Left lung (tissue), 10 donors: ENCODE data around the gene DHX40. TPM values are rescaled to one million over a fixed set of nuclear protein-coding genes. Genes with fewer than 3 reads are reported as not detected.

ENCODE experiments used
- ATAC-seq: fragments of 200-7000 bp; cut with Tn5 transposase; one replicate; pipeline ENCODE4 v1.9.1; 2020; ENCODE audit warnings: moderate library complexity
- DNase-seq, 4 donors: peaks; one replicate each; pipeline ENCODE4 v3.0.0-alpha.2; 2013 to 2020
- H3K27ac ChIP-seq, 2 donors: fragments of 200-600 bp; sonication (generic) in 1 of 2; one replicate each; pipeline versions ENCODE4 v1.5.0 to v1.8.0; 2020 to 2021
- H3K27me3 ChIP-seq, 2 donors: fragments of 200-600 bp; sonication (generic) in 1 of 2; one replicate each; pipeline versions ENCODE4 v1.5.0 to v1.8.0; 2020 to 2021
- H3K36me3 ChIP-seq, 2 donors: fragments of 200-600 bp; sonication (generic) in 1 of 2; one replicate each; pipeline versions ENCODE4 v1.5.0 to v1.8.0; 2020 to 2021
- H3K4me1 ChIP-seq, 2 donors: fragments of 200-600 bp; one replicate each; pipeline ENCODE4 v1.8.0; 2021
- H3K4me3 ChIP-seq, 2 donors: fragments of 200-600 bp; sonication (generic) in 1 of 2; one replicate each; pipeline versions ENCODE4 v1.5.0 to v1.8.0; 2020 to 2021; ENCODE audit warnings: mild to moderate bottlenecking in 1 of 2
- H3K9me3 ChIP-seq, 2 donors: fragments of 200-600 bp; sonication (generic) in 1 of 2; one replicate each; pipeline versions ENCODE4 v1.5.0 to v1.8.0; 2020 to 2021
- intact Hi-C, 2 donors: fragments of 100-400 bp; cut with DNase I; formaldehyde crosslinking; loops; one replicate each; pipeline versions ENCODE4 v1.11.2 to v1.14.2; 2022
- polyA plus RNA-seq, 6 donors: library from polyadenylated mRNA; unstranded; fragments of 120-200 nt; gene quantifications; one replicate each; pipeline ENCODE4 v1.2.1, GENCODE V29; 2013; ENCODE audit not compliant: insufficient read length in 6 of 6
- total RNA-seq, 2 donors: library from RNA; stranded (reverse); fragmentation: NEBNext Ultra II Directional; extraction: Animal tissue kit (Norgen Biotek cat#: 25700); gene quantifications; one replicate each; pipeline ENCODE4 v1.2.1, GENCODE V29; 2021
- TF ChIP-seq, protein P1 (sequence below), 2 donors: fragments of 200-600 bp; sonication (generic) in 1 of 2; IDR thresholded peaks; one replicate each; pipeline versions ENCODE4 v1.5.0 to v1.8.0; 2021; ENCODE audit warnings: antibody characterized with exemption in 2 of 2
- donor health status: DM: no; HTN: yes; CAD: no.
- donor health status: DM: no; HTN: no; CAD: no.

DHX40 gene
- total and polyA plus RNA-seq, 8 donors: 23.9 to 96.7 (median 74.8) TPM

DNA sequence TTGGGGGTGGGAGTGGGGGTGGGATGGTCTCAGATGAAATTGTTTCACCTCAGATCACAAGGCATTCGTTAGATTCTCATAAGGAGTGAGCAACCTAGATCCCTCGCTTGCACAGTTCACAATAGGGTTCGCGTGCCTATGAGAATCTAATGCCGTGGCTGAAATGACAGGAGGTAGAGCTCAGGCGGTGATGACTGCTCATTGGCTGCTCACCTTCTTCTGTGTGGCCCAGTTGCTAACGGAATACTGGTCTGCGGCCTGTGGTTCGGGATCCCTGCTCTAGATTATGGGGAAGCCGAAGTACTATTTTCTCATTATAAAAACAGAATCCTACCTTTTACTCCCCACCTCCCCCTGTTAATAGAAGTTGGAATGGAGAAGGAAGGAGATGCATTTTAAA is 73.1 kb downstream of the DHX40 start:
- Histone ChIP-seq H3K27ac (no peak overlapping the region), H3K36me3 (peaks cover 0 to 7% of the 10 kb centered on the region in 2 donors), H3K4me1 (peaks cover 46 to 93% of the 10 kb centered on the region in 2 donors), H3K27me3 (no peaks in the 10 kb centered on the region), H3K9me3 (no peaks in the 10 kb centered on the region), H3K4me3 (no peak overlapping the region)
- ATAC-seq: no peak
- no peak for DNase-seq
- TF ChIP-seq, protein P1, sequence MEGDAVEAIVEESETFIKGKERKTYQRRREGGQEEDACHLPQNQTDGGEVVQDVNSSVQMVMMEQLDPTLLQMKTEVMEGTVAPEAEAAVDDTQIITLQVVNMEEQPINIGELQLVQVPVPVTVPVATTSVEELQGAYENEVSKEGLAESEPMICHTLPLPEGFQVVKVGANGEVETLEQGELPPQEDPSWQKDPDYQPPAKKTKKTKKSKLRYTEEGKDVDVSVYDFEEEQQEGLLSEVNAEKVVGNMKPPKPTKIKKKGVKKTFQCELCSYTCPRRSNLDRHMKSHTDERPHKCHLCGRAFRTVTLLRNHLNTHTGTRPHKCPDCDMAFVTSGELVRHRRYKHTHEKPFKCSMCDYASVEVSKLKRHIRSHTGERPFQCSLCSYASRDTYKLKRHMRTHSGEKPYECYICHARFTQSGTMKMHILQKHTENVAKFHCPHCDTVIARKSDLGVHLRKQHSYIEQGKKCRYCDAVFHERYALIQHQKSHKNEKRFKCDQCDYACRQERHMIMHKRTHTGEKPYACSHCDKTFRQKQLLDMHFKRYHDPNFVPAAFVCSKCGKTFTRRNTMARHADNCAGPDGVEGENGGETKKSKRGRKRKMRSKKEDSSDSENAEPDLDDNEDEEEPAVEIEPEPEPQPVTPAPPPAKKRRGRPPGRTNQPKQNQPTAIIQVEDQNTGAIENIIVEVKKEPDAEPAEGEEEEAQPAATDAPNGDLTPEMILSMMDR (IDR thresholded peaks at IDR 0.05): no peak
- intact Hi-C loops: no loop called here

DNA sequence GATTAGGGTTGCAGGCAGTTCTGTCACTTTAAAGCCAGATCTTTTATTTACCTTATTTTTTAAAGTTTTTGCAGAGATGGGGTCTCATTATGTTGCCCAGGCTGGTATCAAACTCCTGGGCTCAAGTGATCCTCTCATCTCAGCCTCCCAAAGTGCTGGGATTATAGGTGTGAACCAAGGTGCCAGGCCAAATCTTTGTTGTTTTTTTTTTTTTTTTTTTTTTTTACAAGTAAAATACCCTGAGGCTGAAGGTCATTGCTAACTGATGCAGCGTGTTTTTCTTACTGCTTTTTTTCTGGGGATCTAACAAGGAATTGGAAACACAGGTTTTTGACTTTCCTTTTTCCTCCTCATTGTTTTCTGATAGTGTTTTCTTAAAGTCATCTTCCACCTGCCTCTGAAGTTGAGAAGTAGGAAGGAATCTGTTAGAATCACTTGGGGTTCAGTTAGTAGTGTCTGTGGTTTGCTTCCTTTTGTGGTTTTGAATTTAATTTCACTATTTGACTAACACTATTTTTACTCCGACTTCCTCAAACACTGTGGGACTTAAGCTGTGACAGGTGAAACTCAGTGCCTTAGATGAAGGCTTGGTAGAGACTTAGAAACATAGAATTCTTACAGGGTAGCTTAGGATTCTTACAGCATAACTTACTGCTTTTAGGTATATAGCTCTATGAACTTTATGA is 76.5 kb downstream of the DHX40 start:
- H3K4me3 ChIP-seq: no peak overlapping the region
- H3K4me1 ChIP-seq: peaks cover 33 to 59% of the 10 kb centered on the region in 2 donors
- DNase-seq (no peak), ATAC-seq (peak; percentile 48)
- H3K9me3 ChIP-seq: no peaks in the 10 kb centered on the region
- TF ChIP-seq, protein P1 (IDR thresholded peaks at IDR 0.05): no peak
- intact Hi-C loops: no loop called here
- H3K36me3 ChIP-seq: peaks cover 0 to 31% of the 10 kb centered on the region in 2 donors
- peak overlapping the region in 1 of 2 donors; percentile 38 for H3K27ac ChIP-seq
- H3K27me3 ChIP-seq: no peaks in the 10 kb centered on the region

DNA sequence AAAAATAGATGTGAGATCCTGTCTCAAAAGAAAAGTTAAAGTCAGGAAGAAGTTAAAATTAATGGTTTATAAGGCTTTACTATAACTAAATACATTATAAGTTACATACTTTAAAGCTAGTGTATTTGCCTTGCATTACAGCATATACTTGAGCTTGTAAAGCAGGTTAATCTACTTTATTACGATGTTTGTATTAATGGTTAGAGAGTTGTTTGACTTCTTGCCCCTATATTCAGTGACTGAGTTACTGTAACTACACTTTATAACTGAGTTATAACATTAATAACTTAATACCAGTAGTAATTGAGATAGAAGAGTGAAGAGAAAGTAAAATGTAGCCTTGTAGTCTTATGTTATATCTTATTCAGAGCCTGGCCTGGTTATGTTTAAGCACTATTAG is 77.2 kb downstream of the DHX40 start:
- Histone ChIP-seq H3K4me3 (no peak overlapping the region), H3K4me1 (peaks cover 32 to 57% of the 10 kb centered on the region in 2 donors), H3K27ac (peak overlapping the region in 1 of 2 donors; percentile 38), H3K9me3 (no peaks in the 10 kb centered on the region), H3K27me3 (no peaks in the 10 kb centered on the region), H3K36me3 (peaks cover 0 to 37% of the 10 kb centered on the region in 2 donors)
- DNase-seq (no peak), ATAC-seq (peak; percentile 44)
- TF ChIP-seq, protein P1 (IDR thresholded peaks at IDR 0.05): no peak
- intact Hi-C loops: no loop called here

DNA sequence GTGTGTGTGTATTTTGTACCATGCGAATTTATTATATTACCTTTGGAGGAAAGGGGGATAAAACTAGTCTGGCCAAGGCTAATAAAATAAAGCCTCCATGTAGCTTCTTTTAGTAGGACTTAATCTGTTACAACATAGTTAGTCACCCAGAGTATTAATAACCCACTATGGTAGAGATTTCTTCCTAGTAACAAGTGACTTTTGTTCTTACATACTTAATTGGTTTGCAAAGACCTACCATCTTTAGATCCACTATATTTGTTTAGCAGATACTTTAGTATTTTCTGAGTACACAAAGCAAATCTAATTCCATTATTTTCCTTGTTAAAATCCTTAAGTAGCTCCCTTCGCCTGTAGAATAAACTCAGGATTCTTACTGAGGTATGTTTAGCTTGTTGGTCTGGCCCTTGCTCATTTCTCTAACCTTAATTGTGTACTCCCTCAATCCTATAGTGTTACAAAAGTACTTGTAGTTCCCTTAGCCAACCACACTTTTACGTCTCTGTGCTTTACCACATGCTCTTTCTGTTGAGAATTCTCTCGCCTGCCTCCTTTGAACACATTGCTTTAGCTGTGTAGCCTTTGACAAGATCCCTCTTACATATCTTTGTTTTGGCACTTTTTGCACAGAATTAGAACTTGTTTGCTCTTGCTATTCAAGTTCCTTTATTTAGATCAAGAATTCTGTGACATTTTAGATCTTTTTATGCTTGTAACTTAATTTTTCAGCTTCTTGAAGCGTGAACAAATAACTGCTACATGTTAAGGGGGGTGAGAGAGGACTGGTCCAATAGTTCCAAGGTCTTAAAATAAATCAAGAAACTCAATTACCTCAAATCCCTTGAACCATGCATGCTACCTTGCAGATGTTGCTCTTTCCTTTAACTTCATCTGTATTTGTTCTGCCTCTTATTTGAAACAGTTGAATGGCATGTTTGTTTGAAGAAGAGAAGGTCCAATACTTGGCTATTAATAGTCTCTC is 78.0 kb downstream of the DHX40 start:
- Histone ChIP-seq H3K4me1 (peaks cover 26 to 51% of the 10 kb centered on the region in 2 donors), H3K27me3 (no peaks in the 10 kb centered on the region), H3K36me3 (peaks cover 0 to 46% of the 10 kb centered on the region in 2 donors), H3K4me3 (no peak overlapping the region), H3K9me3 (no peaks in the 10 kb centered on the region), H3K27ac (no peak overlapping the region)
- ATAC-seq (peak; percentile 74), DNase-seq (peak in 1 of 4 donors; percentile 42)
- TF ChIP-seq, protein P1 (IDR thresholded peaks at IDR 0.05): no peak
- intact Hi-C loops: no loop called here

DNA sequence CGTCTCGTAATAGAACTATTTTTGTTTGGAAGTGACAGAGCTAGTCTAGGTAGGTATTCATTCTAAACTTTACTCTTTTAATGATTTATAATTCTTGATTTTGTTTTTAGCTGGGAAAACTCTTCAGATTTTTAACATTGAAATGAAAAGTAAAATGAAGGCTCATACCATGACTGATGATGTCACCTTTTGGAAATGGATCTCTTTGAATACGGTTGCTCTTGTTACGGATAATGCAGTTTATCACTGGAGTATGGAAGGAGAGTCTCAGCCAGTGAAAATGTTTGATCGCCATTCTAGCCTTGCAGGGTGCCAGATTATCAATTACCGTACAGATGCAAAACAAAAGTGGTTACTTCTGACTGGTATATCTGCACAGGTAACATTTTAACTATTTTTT is 81.9 kb downstream of the DHX40 start:
- TF ChIP-seq, protein P1 (IDR thresholded peaks at IDR 0.05): no peak
- peaks cover 0 to 84% of the 10 kb centered on the region in 2 donors for H3K36me3 ChIP-seq

More for the DNA sequence above, 81.9 kb downstream of the DHX40 start:
- Histone ChIP-seq H3K27ac (no peak overlapping the region), H3K4me3 (no peak overlapping the region), H3K9me3 (no peaks in the 10 kb centered on the region), H3K27me3 (no peaks in the 10 kb centered on the region), H3K4me1 (peaks cover 9 to 29% of the 10 kb centered on the region in 2 donors)
- DNase-seq (no peak), ATAC-seq (no peak)
- intact Hi-C loops: no loop called here
